ENCODE measurements around the gene NLRP12. TPM values are rescaled to one million over a fixed set of nuclear protein-coding genes. Genes with fewer than 3 reads are reported as not detected.

Gene NLRP12
- total and polyA plus RNA-seq, 2 experiments from 2014 or later: not detected

MicroRNAs encoded within 50 kb of the gene (microRNA counts, 767-probe panel; counts per million panel counts)
- microRNA hsa-miR-371a-3p (447 counts per million, percentile 86 among the panel's probes with 10 or more counts), microRNA hsa-miR-371a-5p (447 counts per million, percentile 86 among the panel's probes with 10 or more counts), microRNA hsa-miR-371b-3p (447 counts per million, percentile 86 among the panel's probes with 10 or more counts), microRNA hsa-miR-371b-5p (447 counts per million, percentile 86 among the panel's probes with 10 or more counts), microRNA hsa-miR-372 (447 counts per million, percentile 86 among the panel's probes with 10 or more counts), microRNA hsa-miR-373-3p (447 counts per million, percentile 86 among the panel's probes with 10 or more counts), microRNA hsa-miR-516a-3p (447 counts per million, percentile 86 among the panel's probes with 10 or more counts), microRNA hsa-miR-516a-5p (447 counts per million, percentile 86 among the panel's probes with 10 or more counts), microRNA hsa-miR-522-3p (447 counts per million, percentile 86 among the panel's probes with 10 or more counts)

Small RNA genes lying within 50 kb of the gene (microRNA-seq; reads per million reads assigned to microRNA genes)
- gene MIR1283-2 (ENCODE audit: borderline number of aligned reads) (not detected), gene MIR371A (ENCODE audit: borderline number of aligned reads) (not detected), gene MIR372 (ENCODE audit: borderline number of aligned reads) (2.6 reads per million), gene MIR373 (ENCODE audit: borderline number of aligned reads) (not detected), gene MIR516A1 (ENCODE audit: borderline number of aligned reads) (not detected), gene MIR516A2 (ENCODE audit: borderline number of aligned reads) (not detected), gene MIR519A1 (ENCODE audit: borderline number of aligned reads) (not detected), gene MIR521-1 (ENCODE audit: borderline number of aligned reads) (not detected), gene MIR522 (ENCODE audit: borderline number of aligned reads) (not detected), gene MIR527 (ENCODE audit: borderline number of aligned reads) (not detected)

Small RNA genes lying within 50 kb of the gene (small RNA-seq; reads per million reads assigned to genes)
- gene AC008753.1 (ENCODE audit: low read depth, low replicate concordance): not detected
- not detected for gene MIR1283-2 (ENCODE audit: low read depth, low replicate concordance)
- not detected for gene MIR371A (ENCODE audit: low read depth, low replicate concordance)
- not detected for gene MIR372 (ENCODE audit: low read depth, low replicate concordance)
- not detected for gene MIR373 (ENCODE audit: low read depth, low replicate concordance)
- gene MIR516A1 (ENCODE audit: low read depth, low replicate concordance): not detected
- not detected for gene MIR516A2 (ENCODE audit: low read depth, low replicate concordance)
- gene MIR519A1 (ENCODE audit: low read depth, low replicate concordance): not detected
- not detected for gene MIR521-1 (ENCODE audit: low read depth, low replicate concordance)
- gene MIR527 (ENCODE audit: low read depth, low replicate concordance): not detected
- gene RNU6-1041P (ENCODE audit: low read depth, low replicate concordance): not detected
- not detected for gene RNU6-165P (ENCODE audit: low read depth, low replicate concordance)
- gene RNU6-751P (ENCODE audit: low read depth, low replicate concordance): not detected
- not detected for gene RNU6-982P (ENCODE audit: low read depth, low replicate concordance)

Other genes with a start within 250 kb of the NLRP12 start
- gene DPRX, start 192.3 kb downstream of the NLRP12 start, total RNA-seq (2014; rRNA removed; shearing (Covaris generic)): not detected in 2 replicates
- not detected in 2 replicates for gene DPRX, start 192.3 kb downstream of the NLRP12 start, polyA plus RNA-seq (2016; fragmentation: Nextera tagmentation; extraction: Ambion mirVana)
- 74.8 and 85.9 TPM in 2 replicates for gene MYADM, start 43.6 kb upstream of the NLRP12 start, total RNA-seq (2014; rRNA removed; shearing (Covaris generic))
- 222 and 226 TPM in 2 replicates for gene MYADM, start 43.6 kb upstream of the NLRP12 start, polyA plus RNA-seq (2016; fragmentation: Nextera tagmentation; extraction: Ambion mirVana)
- gene PRKCG, start 57.9 kb upstream of the NLRP12 start, total RNA-seq (2014; rRNA removed; shearing (Covaris generic)): not detected in 2 replicates
- not detected in 2 replicates for gene PRKCG, start 57.9 kb upstream of the NLRP12 start, polyA plus RNA-seq (2016; fragmentation: Nextera tagmentation; extraction: Ambion mirVana)
- gene CACNG7, start 85.0 kb upstream of the NLRP12 start, total RNA-seq (2014; rRNA removed; shearing (Covaris generic)): not detected in 2 replicates
- gene CACNG7, start 85.0 kb upstream of the NLRP12 start, polyA plus RNA-seq (2016; fragmentation: Nextera tagmentation; extraction: Ambion mirVana): not detected in 2 replicates
- gene CACNG8, start 138.6 kb upstream of the NLRP12 start, total RNA-seq (2014; rRNA removed; shearing (Covaris generic)): 0.11 TPM in 1 of 2 replicates, not detected in the other
- gene CACNG8, start 138.6 kb upstream of the NLRP12 start, polyA plus RNA-seq (2016; fragmentation: Nextera tagmentation; extraction: Ambion mirVana): not detected in 2 replicates
- not detected in 2 replicates for gene CACNG6, start 167.3 kb upstream of the NLRP12 start, total RNA-seq (2014; rRNA removed; shearing (Covaris generic))
- not detected in 2 replicates for gene CACNG6, start 167.3 kb upstream of the NLRP12 start, polyA plus RNA-seq (2016; fragmentation: Nextera tagmentation; extraction: Ambion mirVana)
- gene VSTM1, start 239.6 kb upstream of the NLRP12 start, total RNA-seq (2014; rRNA removed; shearing (Covaris generic)): not detected in 2 replicates
- gene VSTM1, start 239.6 kb upstream of the NLRP12 start, polyA plus RNA-seq (2016; fragmentation: Nextera tagmentation; extraction: Ambion mirVana): not detected in 2 replicates